A549 (cell line): ENCODE measurements around the gene TP53BP2. TPM values are rescaled to one million over a fixed set of nuclear protein-coding genes. Genes with fewer than 3 reads are reported as not detected.
"Not testable (repeated sequence)": the region's sequence is repeated elsewhere in the genome, so short reads cannot be mapped to it uniquely, and the experiment has no call there.

ENCODE experiments used
- ATAC-seq, 2 experiments: fragments of 200-7000 bp in 1 of 2; fragments of >200 bp in 1 of 2; cut with Nextera tagmentation in 1 of 2; cut with Tn5 transposase in 1 of 2; 3 replicates each; pipeline versions ENCODE4 v1.8.0 to v1.9.1; 2018 to 2020; ENCODE audit warnings: mild to moderate bottlenecking in 1 of 2, moderate library complexity in 1 of 2
- CTCF ChIA-PET: fragments of 300-600 bp; sonication (Branson Sonifier 250); formaldehyde crosslinking; extraction: SDS; loops from one replicate; lab custom pipeline; 2021; ENCODE audit warnings: antibody characterized with exemption, inconsistent platforms; lab: Yijun Ruan, JAX
- POLR2A ChIA-PET: fragments of 350-600 bp; formaldehyde crosslinking; extraction: SDS; loops from one replicate; lab custom pipeline; 2021; ENCODE audit warnings: antibody characterized with exemption, inconsistent platforms; lab: Yijun Ruan, JAX
- DNase-seq, 2 experiments: peaks; one replicate each; pipeline versions ENCODE4 v3.0.0 to v3.0.0-alpha.2; 2011 to 2016; ENCODE audit warnings: low read depth in 1 of 2, low spot score in 1 of 2
- FAIRE-seq: peaks from 2 replicates; lab custom pipeline; 2011; peaks lifted over from hg19 to GRCh38; lab: Jason Lieb, UNC
- H3K27ac ChIP-seq, 2 experiments: fragments of >200 bp; sonication (Bioruptor Twin); formaldehyde crosslinking; 3 replicates each; pipeline ENCODE4 v1.5.1; 2016 to 2017
- H3K4me1 ChIP-seq: fragments of >200 bp; sonication (Bioruptor Twin); formaldehyde crosslinking; 3 replicates; pipeline ENCODE4 v1.6.1; 2016
- H3K4me2 ChIP-seq: fragments of >200 bp; sonication (Bioruptor Twin); formaldehyde crosslinking; 3 replicates; pipeline ENCODE4 v1.6.1; 2016
- H3K4me3 ChIP-seq: fragments of >200 bp; sonication (Bioruptor Twin); formaldehyde crosslinking; 3 replicates; pipeline ENCODE4 v1.5.1; 2016
- H3K9me3 ChIP-seq: fragments of >200 bp; sonication (Bioruptor Twin); formaldehyde crosslinking; 3 replicates; pipeline ENCODE4 v1.6.1; 2016
- CBX2 ChIP-seq: fragments of 200-600 bp; sonication (generic); IDR thresholded peaks from 2 replicates; pipeline ENCODE4 v1.6.1; 2016; ENCODE audit warnings: low read depth, mild to moderate bottlenecking, borderline replicate concordance
- CEBPB ChIP-seq, 2 experiments: fragments of >200 bp in 1 of 2; sonication (Bioruptor Twin) in 1 of 2; formaldehyde crosslinking in 1 of 2; IDR thresholded peaks; 2 replicates each; pipeline ENCODE4 v1.6.1; 2012 to 2016
- ESRRA ChIP-seq: fragments of 150-350 bp; IDR thresholded peaks from 2 replicates; pipeline ENCODE4 v1.6.1; 2014; ENCODE audit warnings: mild to moderate bottlenecking, low read length, borderline replicate concordance
- FOXS1 ChIP-seq: fragments of 250-450 bp; sonication (Bioruptor Pico); IDR thresholded peaks from 2 replicates; pipeline ENCODE4 v1.5.0; 2020; ENCODE audit warnings: mild to moderate bottlenecking, moderate library complexity
- HEYL ChIP-seq: fragments of 250-450 bp; sonication (Bioruptor Pico); IDR thresholded peaks from 2 replicates; pipeline ENCODE4 v1.8.0; 2021; ENCODE audit warnings: mild to moderate bottlenecking, moderate library complexity
- HOXB5 ChIP-seq: fragments of 250-450 bp; sonication (Bioruptor Pico); IDR thresholded peaks from 2 replicates; pipeline ENCODE4 v1.5.0; 2020; ENCODE audit warnings: mild to moderate bottlenecking, moderate library complexity
- KDM5A ChIP-seq: fragments of 200-600 bp; sonication (generic); IDR thresholded peaks from 2 replicates; pipeline ENCODE4 v1.6.1; 2016; ENCODE audit warnings: antibody characterized with exemption, mild to moderate bottlenecking
- MAX ChIP-seq: IDR thresholded peaks from 2 replicates; pipeline ENCODE4 v1.6.1; 2012
- NPAS2 ChIP-seq: fragments of 250-450 bp; sonication (Bioruptor Pico); IDR thresholded peaks from 2 replicates; pipeline ENCODE4 v1.8.0; 2022; ENCODE audit warnings: mild to moderate bottlenecking, moderate library complexity, borderline replicate concordance
- NR3C1 ChIP-seq: fragments of >200 bp; sonication (Bioruptor Twin); formaldehyde crosslinking; IDR thresholded peaks from 3 replicates; pipeline ENCODE4 v1.6.1; 2017
- RNF2 ChIP-seq: fragments of 200-600 bp; sonication (generic); IDR thresholded peaks from 2 replicates; pipeline ENCODE4 v1.6.1; 2016; ENCODE audit warnings: low read depth, mild to moderate bottlenecking, antibody characterized with exemption, moderate library complexity, borderline replicate concordance
- TP53 ChIP-seq: fragments of 250-450 bp; sonication (Bioruptor Pico); IDR thresholded peaks from 2 replicates; pipeline ENCODE4 v1.5.0; 2021; ENCODE audit warnings: mild to moderate bottlenecking, moderate library complexity
- ZC3H11A ChIP-seq: fragments of 450-650 bp; IDR thresholded peaks from 2 replicates; pipeline ENCODE4 v1.6.1; 2014; ENCODE audit warnings: antibody characterized with exemption, mild to moderate bottlenecking
- WGBS: methylation state at CpG from one replicate; pipeline ENCODE4 v1.1.6; 2017; ENCODE audit errors: missing lambda C conversion rate; 5-methylcytosine and 5-hydroxymethylcytosine counted together
- polyA plus RNA-seq, 4 experiments: library from polyadenylated mRNA; depleted of rRNA in 3 of 4; stranded (reverse); fragments of >200 nt; fragmentation: RNase III in 1 of 4; extraction: RNeasy Plus Mini Kit Qiagen cat#74134 plus additional on column Dnase treatment in 1 of 4; gene quantifications; 2 replicates in 3 of 4; 3 replicates in 1 of 4; pipeline ENCODE4 v1.2.3, GENCODE V29; 2011 to 2017
- TF ChIP-seq, protein P1 (sequence below): IDR thresholded peaks from 2 replicates; pipeline ENCODE4 v1.6.1; 2012
- TF ChIP-seq, protein P2 (sequence below): fragments of 200-600 bp; sonication (generic); IDR thresholded peaks from 2 replicates; pipeline ENCODE4 v1.6.1; 2016; ENCODE audit warnings: antibody characterized with exemption, mild to moderate bottlenecking, moderate library complexity

TP53BP2 gene
- polyA plus RNA-seq, 2 of the 4 experiments (the other 2 are of a cell fraction), result 14.0 to 33.5 TPM

DNA sequence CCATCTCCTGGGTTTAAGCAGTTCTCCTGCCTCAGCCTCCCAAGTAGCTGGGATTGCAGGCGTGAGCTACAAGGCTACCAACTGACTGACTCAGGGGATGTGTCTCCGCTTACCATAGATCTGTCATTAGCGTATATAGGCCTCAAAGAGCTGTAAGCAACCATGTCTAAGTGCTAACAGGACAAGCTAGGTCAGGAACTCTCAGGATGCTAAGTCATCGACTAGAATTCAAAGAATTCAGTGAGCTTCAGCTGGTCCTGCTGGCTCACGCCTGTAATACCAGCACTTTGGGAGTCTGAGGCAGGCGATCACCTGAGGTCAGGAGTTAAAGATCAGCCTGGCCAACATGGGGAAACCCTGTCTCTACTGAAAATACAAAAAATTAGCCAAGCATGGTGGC lies 103.9 kb downstream of the TP53BP2 start (continued):
- TF ChIP-seq, protein P1, sequence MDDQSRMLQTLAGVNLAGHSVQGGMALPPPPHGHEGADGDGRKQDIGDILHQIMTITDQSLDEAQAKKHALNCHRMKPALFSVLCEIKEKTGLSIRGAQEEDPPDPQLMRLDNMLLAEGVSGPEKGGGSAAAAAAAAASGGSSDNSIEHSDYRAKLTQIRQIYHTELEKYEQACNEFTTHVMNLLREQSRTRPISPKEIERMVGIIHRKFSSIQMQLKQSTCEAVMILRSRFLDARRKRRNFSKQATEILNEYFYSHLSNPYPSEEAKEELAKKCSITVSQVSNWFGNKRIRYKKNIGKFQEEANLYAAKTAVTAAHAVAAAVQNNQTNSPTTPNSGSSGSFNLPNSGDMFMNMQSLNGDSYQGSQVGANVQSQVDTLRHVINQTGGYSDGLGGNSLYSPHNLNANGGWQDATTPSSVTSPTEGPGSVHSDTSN, result no peak
- TF ChIP-seq CBX2 (no peak), NPAS2 (CRISPR knock-in tag) (no peak), FOXS1 (CRISPR knock-in tag) (no peak), TP53 (no peak)
- TF ChIP-seq, protein P2, sequence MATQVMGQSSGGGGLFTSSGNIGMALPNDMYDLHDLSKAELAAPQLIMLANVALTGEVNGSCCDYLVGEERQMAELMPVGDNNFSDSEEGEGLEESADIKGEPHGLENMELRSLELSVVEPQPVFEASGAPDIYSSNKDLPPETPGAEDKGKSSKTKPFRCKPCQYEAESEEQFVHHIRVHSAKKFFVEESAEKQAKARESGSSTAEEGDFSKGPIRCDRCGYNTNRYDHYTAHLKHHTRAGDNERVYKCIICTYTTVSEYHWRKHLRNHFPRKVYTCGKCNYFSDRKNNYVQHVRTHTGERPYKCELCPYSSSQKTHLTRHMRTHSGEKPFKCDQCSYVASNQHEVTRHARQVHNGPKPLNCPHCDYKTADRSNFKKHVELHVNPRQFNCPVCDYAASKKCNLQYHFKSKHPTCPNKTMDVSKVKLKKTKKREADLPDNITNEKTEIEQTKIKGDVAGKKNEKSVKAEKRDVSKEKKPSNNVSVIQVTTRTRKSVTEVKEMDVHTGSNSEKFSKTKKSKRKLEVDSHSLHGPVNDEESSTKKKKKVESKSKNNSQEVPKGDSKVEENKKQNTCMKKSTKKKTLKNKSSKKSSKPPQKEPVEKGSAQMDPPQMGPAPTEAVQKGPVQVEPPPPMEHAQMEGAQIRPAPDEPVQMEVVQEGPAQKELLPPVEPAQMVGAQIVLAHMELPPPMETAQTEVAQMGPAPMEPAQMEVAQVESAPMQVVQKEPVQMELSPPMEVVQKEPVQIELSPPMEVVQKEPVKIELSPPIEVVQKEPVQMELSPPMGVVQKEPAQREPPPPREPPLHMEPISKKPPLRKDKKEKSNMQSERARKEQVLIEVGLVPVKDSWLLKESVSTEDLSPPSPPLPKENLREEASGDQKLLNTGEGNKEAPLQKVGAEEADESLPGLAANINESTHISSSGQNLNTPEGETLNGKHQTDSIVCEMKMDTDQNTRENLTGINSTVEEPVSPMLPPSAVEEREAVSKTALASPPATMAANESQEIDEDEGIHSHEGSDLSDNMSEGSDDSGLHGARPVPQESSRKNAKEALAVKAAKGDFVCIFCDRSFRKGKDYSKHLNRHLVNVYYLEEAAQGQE, result no peak

DNA sequence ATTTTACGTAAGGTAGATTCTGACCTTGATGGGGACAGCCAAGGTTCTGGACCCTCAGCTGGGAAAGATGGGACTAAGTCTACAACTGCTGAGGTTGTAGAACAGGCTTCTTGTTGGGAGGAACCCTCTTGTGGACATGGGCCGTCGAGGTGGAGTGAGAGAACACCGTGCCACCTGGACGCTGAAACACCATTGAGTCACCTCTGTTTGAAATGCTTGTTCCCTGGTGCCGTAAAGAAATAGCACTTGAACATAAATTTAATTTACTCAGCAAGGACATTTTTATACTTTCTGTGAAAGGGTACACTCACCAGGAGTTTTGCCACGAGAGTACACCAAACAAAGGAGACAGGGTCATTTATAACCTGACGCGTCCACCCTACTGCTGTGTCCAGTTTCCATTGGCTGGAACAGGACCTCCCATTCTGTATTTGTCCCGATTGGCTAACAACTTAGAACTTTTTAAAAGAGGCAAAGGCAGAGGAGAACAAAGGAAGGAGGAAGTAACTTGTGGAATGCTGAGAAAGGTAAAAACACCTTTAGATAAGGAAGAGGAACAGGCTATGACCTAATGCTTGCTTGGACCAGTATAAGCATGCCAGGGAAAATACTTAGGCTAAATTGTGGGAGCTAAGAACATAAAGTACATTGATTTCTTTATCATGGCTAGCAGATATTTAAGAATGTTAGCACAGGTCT lies 105.6 kb downstream of the TP53BP2 start:
- H3K4me3 ChIP-seq, H3K9me3 ChIP-seq, H3K4me2 ChIP-seq, FAIRE-seq, ATAC-seq, POLR2A ChIA-PET, DNase-seq: not testable (repeated sequence)
- 83% methylated on average over 10 of the region's 10 CpGs for WGBS
- CTCF ChIA-PET, result interaction anchor here (0.8 to 10.1 kb wide), 5 partner anchors 9 to 29 kb away, joined by 3 to 100 read pairs (median 4); partner anchors contain the start of gene CAPN2
- Histone ChIP-seq H3K27ac (peak overlapping the region; percentile 14 to 68; a peak in 2 of 6 replicates), H3K4me1 (peaks cover 71% of the 10 kb centered on the region)

DNA sequence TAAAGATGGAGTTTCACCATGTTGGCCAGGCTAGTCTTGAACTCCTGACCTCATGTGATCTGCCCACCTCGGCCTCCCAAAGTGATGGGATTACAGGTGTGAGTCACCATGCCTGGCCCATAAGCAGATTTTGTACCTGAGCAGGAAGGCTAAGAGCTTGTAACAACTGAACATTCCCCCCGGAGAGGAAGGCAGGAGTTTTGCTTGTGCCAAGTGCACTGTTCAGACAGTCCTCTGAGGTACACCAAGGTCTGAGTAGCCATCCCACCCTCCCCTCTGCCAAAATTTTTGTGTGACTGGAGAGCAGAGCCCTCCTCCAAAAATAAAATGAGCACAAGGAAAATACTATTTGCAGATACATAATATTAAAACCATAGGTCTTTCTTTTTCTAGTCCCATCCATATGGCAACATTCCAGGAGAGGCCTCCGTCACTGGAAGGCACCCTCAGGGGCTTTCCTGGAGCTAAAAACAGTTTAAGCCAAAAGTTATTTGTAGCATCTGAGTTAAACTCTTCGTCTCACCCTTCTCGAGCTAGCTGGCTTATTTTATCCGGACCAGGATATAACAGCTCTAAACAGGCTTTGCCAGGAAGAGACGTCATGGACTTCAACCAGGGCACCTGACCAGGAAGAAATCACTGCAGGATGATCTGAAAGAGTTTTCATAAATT lies 106.2 kb downstream of the TP53BP2 start:
- no peak overlapping the region for H3K4me3 ChIP-seq
- POLR2A ChIA-PET, result no interaction called here
- no peaks in the 10 kb centered on the region for H3K9me3 ChIP-seq
- FAIRE-seq (no peak), ATAC-seq (no peak), DNase-seq (no peak)
- whole genome bisulfite sequencing, result 64% methylated on average over 7 of the region's 7 CpGs
- TF ChIP-seq RNF2 (no peak), ESRRA (no peak), KDM5A (no peak), ZC3H11A (no peak), NR3C1 (no peak), NPAS2 (CRISPR knock-in tag) (no peak), HEYL (no peak), CBX2 (no peak), MAX (no peak), HOXB5 (CRISPR knock-in tag) (no peak), CEBPB (IDR thresholded peaks at IDR 0.05) (no peak)
- peaks cover 76% of the 10 kb centered on the region for H3K4me1 ChIP-seq
- peak overlapping the region; percentile 66 to 68; a peak in 4 of 6 replicates for H3K27ac ChIP-seq
- CTCF ChIA-PET, result interaction anchor here (0.7 to 10.1 kb wide), 10 partner anchors 9 to 44 kb away, joined by 3 to 100 read pairs (median 4); partner anchors contain the start of gene CAPN2
- no peak overlapping the region for H3K4me2 ChIP-seq
